Stimulated activated effector memory CD8-positive, alpha-beta T cell treated with anti-CD3 and anti-CD28 coated beads, Interleukin-12 subunit alpha, Interleukin-12 subunit beta, amount 100 ng/mL, for 72 hours (primary cell): ENCODE measurements around the gene ARMC7.
A peak's percentile ranks its signal among the peaks of the same experiment; 100 is the strongest.
"Not testable (repeated sequence)": the region's sequence is repeated elsewhere in the genome, so short reads cannot be mapped to it uniquely, and the experiment has no call there.

ENCODE experiments used
- ATAC-seq: fragments of 150-1000 bp; cut with Tn5 transposase; 2 replicates; pipeline ENCODE4 v1.10.0; 2021
- DNase-seq, 2 donors: peaks; one replicate each; pipeline ENCODE4 v3.0.0; 2021 to 2022; ENCODE audit warnings: low spot score in 2 of 2
- H3K27ac Mint-ChIP-seq: one replicate; pipeline ENCODE4 v1.8.0; 2022; ENCODE audit warnings: mild to moderate bottlenecking, mixed read lengths
- H3K36me3 Mint-ChIP-seq: one replicate; pipeline ENCODE4 v1.8.0; 2022; ENCODE audit warnings: mild to moderate bottlenecking, mixed read lengths
- H3K4me1 Mint-ChIP-seq: one replicate; pipeline ENCODE4 v1.8.0; 2022; ENCODE audit warnings: mixed read lengths
- H3K4me3 Mint-ChIP-seq: one replicate; pipeline ENCODE4 v1.8.0; 2022; ENCODE audit warnings: mild to moderate bottlenecking, mixed read lengths
- H3K9me3 Mint-ChIP-seq: one replicate; pipeline ENCODE4 v1.8.0; 2022; ENCODE audit warnings: mixed read lengths

ARMC7 gene

GRCh38 chr17:75142236-75142971, 32.6 kb downstream of the ARMC7 start:
- ATAC-seq (no peak), DNase-seq (no peak)
- Mint-ChIP-seq H3K4me1 (peaks cover 10% of the 10 kb centered on the region), H3K9me3 (no peaks in the 10 kb centered on the region), H3K4me3 (no peak overlapping the region), H3K36me3 (peaks cover 97% of the 10 kb centered on the region), H3K27ac (peak overlapping the region; percentile 72)

DNA sequence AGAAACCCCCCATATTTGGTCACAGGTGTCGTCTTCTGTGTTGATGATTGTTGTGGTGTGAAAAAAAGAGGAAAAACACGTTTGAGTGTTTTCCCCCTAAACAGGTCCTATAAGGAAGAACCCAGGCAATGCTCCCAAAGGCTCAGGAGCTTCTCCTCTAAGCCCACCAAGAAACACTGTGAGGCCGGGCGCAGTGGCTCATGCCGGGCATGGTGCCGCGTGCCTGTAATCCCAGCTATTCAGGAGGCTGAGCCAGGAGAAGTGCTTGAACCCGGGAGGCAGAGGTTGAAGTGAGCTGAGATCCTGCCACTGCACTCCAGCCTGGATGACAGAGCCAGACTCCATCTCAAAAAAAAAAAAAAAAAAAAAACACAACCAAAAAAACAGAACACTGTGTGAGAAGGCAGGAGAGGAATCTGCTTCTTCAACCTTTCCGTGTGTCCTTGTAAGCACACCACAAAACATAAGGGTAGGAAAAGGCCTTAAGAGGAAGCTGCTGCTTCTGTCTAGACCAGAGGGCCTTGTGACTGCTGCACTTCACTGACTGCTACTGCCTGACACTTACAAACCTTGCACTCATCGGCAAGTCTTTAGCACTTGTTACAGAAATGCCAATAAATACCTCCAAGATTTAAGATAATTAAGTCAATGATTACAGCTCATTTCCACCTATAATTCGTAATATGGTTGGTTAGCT, 35.2 kb downstream of the ARMC7 start:
- peaks cover 22% of the 10 kb centered on the region for H3K4me1 Mint-ChIP-seq
- no peak overlapping the region for H3K4me3 Mint-ChIP-seq
- DNase-seq (no peak), ATAC-seq (no peak)
- no peak overlapping the region for H3K27ac Mint-ChIP-seq
- H3K36me3 Mint-ChIP-seq = peaks cover 97% of the 10 kb centered on the region
- H3K9me3 Mint-ChIP-seq = no peaks in the 10 kb centered on the region

DNA sequence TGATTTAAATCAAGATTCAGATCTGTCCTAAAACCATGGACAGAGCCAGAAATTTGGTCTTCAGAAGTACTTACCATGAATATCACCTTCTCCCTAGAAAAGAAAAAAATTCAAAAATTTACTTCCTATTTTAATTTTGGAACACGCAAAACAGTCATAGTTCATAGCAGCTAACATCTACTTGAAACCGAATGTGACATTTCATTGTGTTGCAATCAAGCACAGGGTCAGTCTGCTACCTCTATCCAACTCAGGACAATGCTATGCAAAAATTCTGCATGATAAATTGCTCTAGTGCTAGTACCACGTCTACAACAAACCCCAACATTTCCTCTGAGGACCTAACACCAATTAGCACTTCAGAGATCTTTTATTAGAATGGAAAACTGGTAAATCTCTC, 36.8 kb downstream of the ARMC7 start:
- no peak for DNase-seq
- H3K4me1 Mint-ChIP-seq = peaks cover 15% of the 10 kb centered on the region
- H3K36me3 Mint-ChIP-seq = peaks cover 97% of the 10 kb centered on the region
- no peak overlapping the region for H3K4me3 Mint-ChIP-seq
- no peak for ATAC-seq
- no peaks in the 10 kb centered on the region for H3K9me3 Mint-ChIP-seq
- H3K27ac Mint-ChIP-seq = peak overlapping the region; percentile 4

DNA sequence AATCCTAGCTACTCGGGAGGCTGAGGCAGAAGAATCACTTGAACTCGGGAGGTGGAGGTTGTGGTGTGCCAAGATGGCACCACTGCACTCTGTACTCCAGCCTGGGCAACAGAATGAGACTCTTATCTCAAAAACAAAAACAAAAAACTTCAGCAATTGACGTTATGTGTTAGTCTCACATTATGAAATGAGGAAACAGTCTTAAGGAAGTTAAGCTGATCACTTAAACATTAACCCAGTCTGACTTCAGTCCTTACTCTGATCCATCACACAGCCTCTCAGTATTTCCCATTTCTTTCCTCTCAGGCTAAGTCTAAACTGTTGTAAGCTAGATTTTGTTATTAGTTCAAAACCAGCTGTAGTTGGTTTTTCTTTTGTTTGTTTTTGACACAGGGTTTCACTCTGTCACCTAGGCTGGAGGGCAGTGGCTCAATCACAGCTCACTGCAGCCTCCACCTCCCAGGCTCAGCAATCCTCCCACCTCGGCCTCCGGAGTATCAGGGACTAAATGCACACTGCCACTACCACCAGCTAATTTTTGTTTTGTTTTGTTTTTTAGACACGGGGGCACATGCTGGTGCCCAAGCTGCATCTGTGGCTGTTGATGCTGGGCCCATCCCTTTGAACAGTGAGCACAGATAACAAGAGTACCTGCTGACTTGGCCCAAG, 38.2 kb downstream of the ARMC7 start:
- peak overlapping the region; percentile 50 for H3K27ac Mint-ChIP-seq
- H3K4me1 Mint-ChIP-seq = peaks cover 27% of the 10 kb centered on the region
- H3K36me3 Mint-ChIP-seq = peaks cover 97% of the 10 kb centered on the region
- H3K9me3 Mint-ChIP-seq = no peaks in the 10 kb centered on the region
- DNase-seq (no peak), ATAC-seq (no peak)
- H3K4me3 Mint-ChIP-seq = no peak overlapping the region

DNA sequence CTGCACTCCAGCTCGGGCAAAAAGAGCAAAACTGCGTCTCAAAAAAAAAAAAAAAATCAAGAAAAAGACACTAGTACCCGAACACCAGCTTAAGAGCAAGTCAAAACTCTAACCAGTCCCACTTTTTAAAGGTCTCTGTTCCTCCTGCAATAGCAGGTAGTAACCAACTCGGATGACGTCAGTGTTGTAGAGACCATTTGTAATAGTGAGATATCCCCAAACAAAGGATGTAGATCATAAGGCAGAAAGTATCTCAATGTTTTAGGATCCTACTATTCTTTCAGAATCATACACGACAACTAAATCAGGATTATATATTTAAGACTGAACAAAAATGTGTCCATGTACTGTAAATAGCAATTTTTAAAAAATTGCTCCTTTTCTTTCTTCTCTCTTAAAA, 42.2 kb downstream of the ARMC7 start:
- no peaks in the 10 kb centered on the region for H3K9me3 Mint-ChIP-seq
- no peak for ATAC-seq
- peak overlapping the region; percentile 94 for H3K4me3 Mint-ChIP-seq
- peaks cover 76% of the 10 kb centered on the region for H3K36me3 Mint-ChIP-seq
- peak overlapping the region; percentile 96 for H3K27ac Mint-ChIP-seq
- DNase-seq = no peak
- H3K4me1 Mint-ChIP-seq = peaks cover 50% of the 10 kb centered on the region

GRCh38 chr17:75152523-75152921, 42.8 kb downstream of the ARMC7 start:
- H3K27ac Mint-ChIP-seq = peak overlapping the region; percentile 96
- DNase-seq (no peak), ATAC-seq (no peak)
- peak overlapping the region; percentile 94 for H3K4me3 Mint-ChIP-seq
- peaks cover 70% of the 10 kb centered on the region for H3K36me3 Mint-ChIP-seq
- H3K4me1 Mint-ChIP-seq = peaks cover 50% of the 10 kb centered on the region
- no peaks in the 10 kb centered on the region for H3K9me3 Mint-ChIP-seq

DNA sequence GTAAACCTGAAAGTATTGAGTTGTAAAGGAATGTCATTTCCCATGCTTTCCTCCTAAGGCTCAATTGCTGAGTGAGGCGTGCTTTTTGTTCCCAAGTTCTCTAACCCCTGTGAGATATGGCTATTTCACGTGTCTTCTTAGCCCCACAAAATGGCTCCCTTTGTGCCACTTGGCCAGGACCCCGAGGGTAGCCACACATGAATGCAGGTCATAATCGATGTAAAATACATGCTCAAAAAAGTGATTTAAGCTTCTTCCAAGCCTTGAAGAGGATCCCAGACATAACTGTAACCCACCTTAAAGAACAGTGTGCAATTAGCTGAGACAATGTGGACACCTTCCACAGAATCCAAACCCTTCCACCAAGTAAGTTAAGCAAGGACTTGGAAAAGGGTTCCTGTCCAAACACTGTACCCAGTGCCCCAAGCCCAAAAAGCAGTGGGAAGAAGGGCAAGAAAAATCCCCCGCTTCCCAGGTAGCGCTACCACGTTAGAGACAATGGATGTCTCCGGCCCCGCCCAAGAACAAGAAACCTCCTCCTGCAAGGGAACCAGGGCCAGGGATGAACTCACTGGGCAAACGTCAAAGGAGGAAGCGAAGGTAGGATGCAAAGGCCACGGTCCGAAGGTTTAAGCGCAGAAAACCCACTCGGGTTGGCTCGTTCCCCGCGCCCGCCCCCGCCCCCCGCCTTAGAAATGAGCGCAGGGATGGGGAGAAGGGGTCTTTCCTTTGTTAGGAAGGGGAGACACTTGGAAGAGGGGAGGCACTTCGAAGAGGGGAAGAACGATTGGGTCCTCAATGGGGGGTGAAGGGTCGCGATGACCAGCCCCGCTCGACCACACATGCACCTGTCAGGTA, 43.4 kb downstream of the ARMC7 start:
- H3K27ac Mint-ChIP-seq = peak overlapping the region; percentile 96
- DNase-seq = peak in 1 of 2 donors; percentile 67
- H3K4me3 Mint-ChIP-seq = peak overlapping the region; percentile 94
- no peaks in the 10 kb centered on the region for H3K9me3 Mint-ChIP-seq
- peaks cover 64% of the 10 kb centered on the region for H3K36me3 Mint-ChIP-seq
- H3K4me1 Mint-ChIP-seq = peaks cover 50% of the 10 kb centered on the region
- no peak for ATAC-seq

GRCh38 chr17:75153780-75154194, 44.0 kb downstream of the ARMC7 start:
- Mint-ChIP-seq H3K27ac (peak overlapping the region; percentile 96), H3K4me1 (peaks cover 44% of the 10 kb centered on the region), H3K36me3 (peaks cover 57% of the 10 kb centered on the region), H3K4me3 (peak overlapping the region; percentile 94), H3K9me3 (no peaks in the 10 kb centered on the region)
- ATAC-seq = peak; percentile 19
- peak in 1 of 2 donors; percentile 76 for DNase-seq

DNA sequence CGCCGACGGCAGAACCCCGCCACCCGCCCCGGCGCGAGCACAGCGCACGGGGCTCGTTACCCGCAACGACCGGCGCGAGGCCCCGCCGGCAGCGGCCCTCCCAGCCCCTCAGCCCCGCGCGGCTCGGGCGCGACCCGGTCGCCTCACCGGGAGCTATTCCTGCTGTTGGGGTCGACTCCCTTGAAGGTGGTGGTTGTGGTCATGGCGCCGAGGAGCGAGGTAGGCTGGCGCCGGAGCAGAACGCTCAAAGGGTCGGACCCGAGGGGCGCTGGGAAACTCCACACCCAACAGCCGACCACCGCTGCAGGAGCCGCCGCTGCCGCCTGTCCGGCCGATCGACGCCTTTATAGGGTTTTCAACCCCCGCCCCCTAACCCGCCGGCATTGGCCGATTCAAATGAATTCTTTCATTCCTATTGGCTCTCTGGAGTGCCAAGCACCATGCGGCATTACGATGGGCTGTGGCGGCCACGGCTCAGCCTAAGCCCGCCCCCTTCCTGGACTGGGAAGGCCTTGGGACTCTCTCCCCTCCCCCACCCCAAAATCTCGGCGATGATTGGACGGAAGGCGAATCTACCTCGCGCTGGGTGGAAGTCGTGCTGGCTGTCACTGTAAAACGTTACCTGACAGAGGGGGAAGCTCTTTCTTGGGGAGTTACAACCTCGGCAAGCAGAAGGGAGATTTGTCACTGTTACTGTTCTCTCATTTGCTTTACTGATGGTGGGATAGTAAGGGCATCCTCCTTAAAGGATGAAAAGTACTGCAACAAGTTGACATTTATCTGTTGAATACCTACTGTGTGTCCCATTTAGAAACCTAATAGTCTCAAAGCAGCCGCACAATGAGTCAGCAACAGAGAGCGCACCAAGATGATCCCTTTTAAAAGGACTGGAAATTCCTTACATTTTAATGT, 44.7 kb downstream of the ARMC7 start, which contains the start of gene JPT1:
Gene JPT1 (minus strand): TSS at position 318 of the 912 bp plus-strand sequence. CDS start 115 bp downstream, at position 203.
- Mint-ChIP-seq H3K4me1 (peaks cover 42% of the 10 kb centered on the region), H3K4me3 (peak within 1 kb of the TSS; percentile 94), H3K9me3 (no peaks in the 10 kb centered on the region), H3K27ac (peak within 1 kb of the TSS; percentile 96), H3K36me3 (peaks cover 55% of the 10 kb centered on the region)
- ATAC-seq = peak; percentile 97
- peak; percentile 84 to 97 for DNase-seq

- peak overlapping the region; percentile 94 for H3K4me3 Mint-ChIP-seq
- peaks cover 55% of the 10 kb centered on the region for H3K36me3 Mint-ChIP-seq
- no peak for ATAC-seq
- peaks cover 37% of the 10 kb centered on the region for H3K4me1 Mint-ChIP-seq
- DNase-seq = no peak
- H3K9me3 Mint-ChIP-seq = no peaks in the 10 kb centered on the region
- no peak overlapping the region for H3K27ac Mint-ChIP-seq
These were observed 45.4 kb downstream of the ARMC7 start for GRCh38 chr17:75155191-75155601.

DNA sequence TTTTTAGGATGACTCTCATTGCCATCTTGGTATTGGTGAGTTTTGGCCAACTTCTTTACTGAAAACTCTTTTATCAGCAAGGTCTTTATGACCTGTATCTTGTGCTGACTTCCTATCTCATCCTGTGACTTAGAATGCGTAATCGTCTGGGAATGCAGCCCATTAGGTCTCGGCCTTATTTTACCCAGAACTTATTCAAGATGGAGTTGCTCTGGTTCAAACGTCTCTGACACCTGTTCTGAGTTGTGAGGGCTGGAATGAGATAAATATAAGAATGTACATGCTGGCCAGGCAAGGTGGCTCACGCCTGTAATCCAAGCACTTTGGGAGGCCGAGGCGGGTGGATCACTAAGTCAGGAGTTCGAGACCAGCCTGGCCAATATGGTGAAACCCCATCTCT, 48.7 kb downstream of the ARMC7 start:
- ATAC-seq, H3K4me3 Mint-ChIP-seq, DNase-seq, H3K9me3 Mint-ChIP-seq, H3K27ac Mint-ChIP-seq: not testable (repeated sequence)
- H3K4me1 Mint-ChIP-seq = peaks cover 18% of the 10 kb centered on the region
- peaks cover 26% of the 10 kb centered on the region for H3K36me3 Mint-ChIP-seq

GRCh38 chr17:75159196-75160031, 49.6 kb downstream of the ARMC7 start:
- H3K9me3 Mint-ChIP-seq = no peaks in the 10 kb centered on the region
- peak overlapping the region; percentile 67 for H3K27ac Mint-ChIP-seq
- peaks cover 26% of the 10 kb centered on the region for H3K36me3 Mint-ChIP-seq
- no peak for DNase-seq
- peaks cover 12% of the 10 kb centered on the region for H3K4me1 Mint-ChIP-seq
- ATAC-seq = no peak
- H3K4me3 Mint-ChIP-seq = no peak overlapping the region

DNA sequence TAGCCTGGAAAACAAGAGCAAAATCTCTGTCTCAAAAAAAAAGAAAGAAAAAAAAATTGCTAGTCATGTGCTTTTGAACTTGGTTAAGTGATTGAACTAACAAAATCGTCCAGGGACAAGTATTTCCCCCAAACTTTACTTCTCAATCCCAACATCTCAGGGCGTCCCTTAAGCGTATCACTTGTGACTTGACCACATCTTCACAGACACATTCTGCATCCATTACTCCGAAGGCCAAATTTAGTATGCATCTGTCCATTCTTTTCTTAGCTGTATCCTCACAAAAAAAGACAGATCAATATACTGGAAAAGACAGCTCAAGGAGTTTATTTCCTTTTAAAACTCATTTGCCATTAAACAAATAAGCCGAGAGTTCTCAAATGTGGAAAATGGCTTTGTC, 50.4 kb downstream of the ARMC7 start:
- ATAC-seq (no peak), DNase-seq (no peak)
- peaks cover 31% of the 10 kb centered on the region for H3K36me3 Mint-ChIP-seq
- H3K27ac Mint-ChIP-seq = peak overlapping the region; percentile 67
- H3K4me3 Mint-ChIP-seq = no peak overlapping the region
- H3K4me1 Mint-ChIP-seq = peaks cover 4% of the 10 kb centered on the region
- H3K9me3 Mint-ChIP-seq = no peaks in the 10 kb centered on the region
